DMS 273 (cell line): ENCODE measurements around the gene IQCK.

ENCODE experiments used
- DNase-seq: peaks from one replicate; lab custom pipeline; 2025; ENCODE audit not compliant: unreplicated experiment; lab: John Stamatoyannopoulos, UW

IQCK gene

GRCh38 chr16:19753815-19754643 lies 36.0 kb downstream of the IQCK start:
- no peak for DNase-seq

- DNase-seq = no peak
Measured at GRCh38 chr16:19754644-19755036, 36.6 kb downstream of the IQCK start.

GRCh38 chr16:19755268-19755667 lies 37.2 kb downstream of the IQCK start:
- DNase-seq = no peak

- DNase-seq = no peak
Measured at GRCh38 chr16:19757026-19757425, 39.0 kb downstream of the IQCK start.

GRCh38 chr16:19757762-19758595 lies 39.9 kb downstream of the IQCK start:
- DNase-seq = no peak

- DNase-seq = no peak
Measured at GRCh38 chr16:19760356-19761060, 42.4 kb downstream of the IQCK start.

GRCh38 chr16:19765860-19766553 lies 47.9 kb downstream of the IQCK start:
- no peak for DNase-seq

GRCh38 chr16:19766554-19766884 lies 48.4 kb downstream of the IQCK start:
- DNase-seq = no peak

GRCh38 chr16:19766988-19767387 lies 48.9 kb downstream of the IQCK start:
- no peak for DNase-seq

- DNase-seq = no peak
Measured at GRCh38 chr16:19767497-19767896, 49.4 kb downstream of the IQCK start.

- no peak for DNase-seq
Measured at GRCh38 chr16:19769239-19769638, 51.2 kb downstream of the IQCK start.

GRCh38 chr16:19771040-19771439 lies 53.0 kb downstream of the IQCK start:
- DNase-seq = no peak

GRCh38 chr16:19771796-19772195 lies 53.7 kb downstream of the IQCK start:
- peak; percentile 93 for DNase-seq

- no peak for DNase-seq
Measured at GRCh38 chr16:19774024-19774423, 56.0 kb downstream of the IQCK start.

- DNase-seq = no peak
Measured at GRCh38 chr16:19776147-19776546, 58.1 kb downstream of the IQCK start.

- DNase-seq = no peak
Measured at GRCh38 chr16:19776565-19776964, 58.5 kb downstream of the IQCK start.

GRCh38 chr16:19780321-19780720 lies 62.2 kb downstream of the IQCK start:
- no peak for DNase-seq

GRCh38 chr16:19781226-19781625 lies 63.2 kb downstream of the IQCK start:
- no peak for DNase-seq

GRCh38 chr16:19783363-19784182 lies 65.5 kb downstream of the IQCK start:
- DNase-seq = no peak

GRCh38 chr16:19784183-19784736 lies 66.2 kb downstream of the IQCK start:
- no peak for DNase-seq
